Hypothalamus (tissue), 51 donors: ENCODE data around the gene DLG2.
A peak's percentile ranks its signal among the peaks of the same experiment; 100 is the strongest.

Source experiments
- DNase-seq, 51 donors: peaks; one replicate each; lab custom pipeline; 2025; lab: John Stamatoyannopoulos, UW

DLG2 gene

GRCh38 chr11:84628871-84629620 lies 998.1 kb downstream of the DLG2 start:
- no peak for DNase-seq

- no peak for DNase-seq
Observed at GRCh38 chr11:84626256-84626655, 1000.9 kb downstream of the DLG2 start.

GRCh38 chr11:84612645-84613044 lies 1014.5 kb downstream of the DLG2 start:
- DNase-seq, result no peak

- no peak for DNase-seq
Observed at GRCh38 chr11:84608837-84609196, 1018.3 kb downstream of the DLG2 start.

- no peak for DNase-seq
Observed at GRCh38 chr11:84607975-84608836, 1018.9 kb downstream of the DLG2 start.

- DNase-seq, result no peak
Observed at GRCh38 chr11:84594602-84595001, 1032.5 kb downstream of the DLG2 start.

GRCh38 chr11:84590106-84590505 lies 1037.0 kb downstream of the DLG2 start:
- no peak for DNase-seq

- DNase-seq, result peak in 1 of 51 donors; percentile 37
Observed at GRCh38 chr11:84588131-84588829, 1038.9 kb downstream of the DLG2 start.

- no peak for DNase-seq
Observed at GRCh38 chr11:84583106-84583505, 1044.0 kb downstream of the DLG2 start.

GRCh38 chr11:84581083-84581482 lies 1046.1 kb downstream of the DLG2 start:
- no peak for DNase-seq

- DNase-seq, result no peak
Observed at GRCh38 chr11:84580428-84580827, 1046.7 kb downstream of the DLG2 start.

- no peak for DNase-seq
Observed at GRCh38 chr11:84573868-84574267, 1053.3 kb downstream of the DLG2 start.

- DNase-seq, result no peak
Observed at GRCh38 chr11:84566671-84567070, 1060.5 kb downstream of the DLG2 start.

GRCh38 chr11:84564867-84565184 lies 1062.3 kb downstream of the DLG2 start:
- no peak for DNase-seq

GRCh38 chr11:84564180-84564866 lies 1062.8 kb downstream of the DLG2 start:
- peak in 7 of 51 donors; percentile 1 to 35 (median 10) for DNase-seq

GRCh38 chr11:84563356-84563755 lies 1063.8 kb downstream of the DLG2 start:
- no peak for DNase-seq

GRCh38 chr11:84560206-84560605 lies 1066.9 kb downstream of the DLG2 start:
- no peak for DNase-seq

GRCh38 chr11:84558085-84558905 lies 1068.8 kb downstream of the DLG2 start:
- DNase-seq, result peak in 16 of 51 donors; percentile 5 to 59 (median 21)

GRCh38 chr11:84552791-84553190 lies 1074.4 kb downstream of the DLG2 start:
- DNase-seq, result no peak

- peak in 1 of 51 donors; percentile 33 for DNase-seq
Observed at GRCh38 chr11:84549217-84549616, 1077.9 kb downstream of the DLG2 start.
